ENCODE results near the gene NEO1.

NEO1 gene

DNA sequence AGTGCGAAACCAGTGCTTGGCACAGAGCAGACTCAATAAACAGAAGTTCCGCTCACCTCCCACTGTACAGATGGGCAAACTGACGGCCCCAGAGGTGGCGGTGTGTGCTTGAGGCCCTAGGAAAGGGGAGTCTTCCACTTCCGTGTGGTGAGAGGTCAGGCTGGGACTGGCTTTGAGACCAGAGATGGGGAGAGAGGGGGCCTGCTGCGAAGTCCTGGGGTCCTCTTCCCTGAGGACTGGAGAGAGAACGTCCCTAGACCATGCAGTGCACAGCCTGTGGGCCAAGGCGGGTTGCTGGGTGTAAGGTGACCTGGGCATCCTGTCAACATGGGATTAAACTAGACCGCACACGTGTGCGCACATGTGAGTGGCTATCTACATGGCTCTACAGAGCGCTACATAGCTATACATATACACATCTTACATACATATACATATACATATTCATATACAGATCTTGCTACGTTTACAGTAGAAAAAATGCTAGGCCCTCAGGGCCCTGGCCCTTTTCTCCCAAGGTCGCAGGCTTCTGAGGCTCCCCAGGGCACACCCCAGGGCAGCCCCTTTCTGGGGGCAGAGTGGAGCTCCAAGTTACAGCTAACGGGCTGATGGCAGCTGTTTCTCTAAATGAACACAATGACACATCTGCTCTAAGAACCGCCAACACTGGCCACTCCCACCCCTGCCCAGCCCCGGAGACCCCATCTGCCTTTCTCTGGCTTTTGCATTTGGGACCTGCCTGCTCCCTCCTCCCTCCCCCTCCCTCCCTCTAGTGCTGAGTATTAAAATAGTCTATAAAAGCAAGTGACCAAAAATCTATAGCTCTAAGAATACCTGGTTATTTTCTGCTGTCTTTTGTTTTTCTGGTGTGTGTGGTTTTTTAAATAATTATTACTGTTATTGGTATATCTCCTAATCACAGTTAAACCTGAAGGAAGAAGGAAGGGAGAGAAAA is 269.5 kb downstream of the NEO1 start:
- ATAC-seq, result no peak

DNA sequence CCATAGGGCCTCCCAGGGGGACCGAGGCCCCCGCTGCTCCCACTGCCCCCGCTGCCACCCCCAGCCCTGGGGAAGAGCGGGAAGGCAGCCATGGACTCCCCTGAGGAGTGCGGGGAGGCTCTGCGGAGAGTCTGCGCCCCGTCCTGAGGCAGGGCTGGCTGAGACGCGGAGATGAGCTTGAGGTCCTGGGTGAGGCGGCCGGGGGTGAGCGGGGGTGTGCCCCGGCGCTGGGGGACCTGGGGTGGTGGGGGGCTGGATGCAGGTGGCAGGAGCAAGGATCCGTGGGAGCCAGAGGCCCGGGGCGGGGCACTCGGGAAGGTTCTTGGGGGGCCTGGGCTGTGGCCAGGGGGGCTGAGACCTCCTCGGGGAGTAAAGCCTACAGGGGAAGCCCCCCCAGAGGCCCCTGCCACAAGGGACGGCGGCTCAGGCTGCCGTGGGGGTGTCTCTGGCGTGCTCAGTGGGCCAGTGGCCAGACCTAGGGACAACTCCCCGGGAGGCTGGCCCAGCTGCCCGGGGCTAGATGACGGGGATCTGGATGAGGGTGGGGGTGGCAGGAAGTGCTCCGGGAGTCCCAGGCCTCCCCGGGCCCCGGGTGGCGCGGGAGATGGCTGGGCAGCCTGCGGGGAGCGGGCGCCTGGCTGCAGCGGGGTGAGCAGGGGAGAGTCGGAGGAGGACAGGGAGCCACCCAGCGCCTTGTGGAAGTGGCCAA is 270.6 kb downstream of the NEO1 start:
- TF ChIP-seq, protein P1, sequence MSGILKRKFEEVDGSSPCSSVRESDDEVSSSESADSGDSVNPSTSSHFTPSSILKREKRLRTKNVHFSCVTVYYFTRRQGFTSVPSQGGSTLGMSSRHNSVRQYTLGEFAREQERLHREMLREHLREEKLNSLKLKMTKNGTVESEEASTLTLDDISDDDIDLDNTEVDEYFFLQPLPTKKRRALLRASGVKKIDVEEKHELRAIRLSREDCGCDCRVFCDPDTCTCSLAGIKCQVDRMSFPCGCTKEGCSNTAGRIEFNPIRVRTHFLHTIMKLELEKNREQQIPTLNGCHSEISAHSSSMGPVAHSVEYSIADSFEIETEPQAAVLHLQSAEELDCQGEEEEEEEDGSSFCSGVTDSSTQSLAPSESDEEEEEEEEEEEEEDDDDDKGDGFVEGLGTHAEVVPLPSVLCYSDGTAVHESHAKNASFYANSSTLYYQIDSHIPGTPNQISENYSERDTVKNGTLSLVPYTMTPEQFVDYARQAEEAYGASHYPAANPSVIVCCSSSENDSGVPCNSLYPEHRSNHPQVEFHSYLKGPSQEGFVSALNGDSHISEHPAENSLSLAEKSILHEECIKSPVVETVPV (CRISPR knock-in tag; IDR thresholded peaks at IDR 0.05), result no peak
- TF ChIP-seq, protein P2, sequence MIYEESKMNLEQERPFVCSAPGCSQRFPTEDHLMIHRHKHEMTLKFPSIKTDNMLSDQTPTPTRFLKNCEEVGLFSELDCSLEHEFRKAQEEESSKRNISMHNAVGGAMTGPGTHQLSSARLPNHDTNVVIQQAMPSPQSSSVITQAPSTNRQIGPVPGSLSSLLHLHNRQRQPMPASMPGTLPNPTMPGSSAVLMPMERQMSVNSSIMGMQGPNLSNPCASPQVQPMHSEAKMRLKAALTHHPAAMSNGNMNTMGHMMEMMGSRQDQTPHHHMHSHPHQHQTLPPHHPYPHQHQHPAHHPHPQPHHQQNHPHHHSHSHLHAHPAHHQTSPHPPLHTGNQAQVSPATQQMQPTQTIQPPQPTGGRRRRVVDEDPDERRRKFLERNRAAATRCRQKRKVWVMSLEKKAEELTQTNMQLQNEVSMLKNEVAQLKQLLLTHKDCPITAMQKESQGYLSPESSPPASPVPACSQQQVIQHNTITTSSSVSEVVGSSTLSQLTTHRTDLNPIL (CRISPR knock-in tag; IDR thresholded peaks at IDR 0.05; ENCODE audit: low read depth), result no peak
- TF ChIP-seq ZNF565 (CRISPR knock-in tag; conservative IDR thresholded peaks at IDR 0.05; ENCODE audit: low read depth), result no peak
- TF ChIP-seq CSDC2 (CRISPR knock-in tag; IDR thresholded peaks at IDR 0.05), result no peak
- TF ChIP-seq SNAI2 (CRISPR knock-in tag; IDR thresholded peaks at IDR 0.05), result no peak
- TF ChIP-seq PPARA (CRISPR knock-in tag; IDR thresholded peaks at IDR 0.05; ENCODE audit: borderline replicate concordance), result no peak
- TF ChIP-seq ZNF70 (CRISPR knock-in tag; IDR thresholded peaks at IDR 0.05), result no peak
- no peak for TF ChIP-seq ESRRG (CRISPR knock-in tag; IDR thresholded peaks at IDR 0.05)
- no peak for TF ChIP-seq ZFP30 (CRISPR knock-in tag; IDR thresholded peaks at IDR 0.05)
- TF ChIP-seq OSR1 (CRISPR knock-in tag; IDR thresholded peaks at IDR 0.05), result no peak
- TF ChIP-seq, protein P3, sequence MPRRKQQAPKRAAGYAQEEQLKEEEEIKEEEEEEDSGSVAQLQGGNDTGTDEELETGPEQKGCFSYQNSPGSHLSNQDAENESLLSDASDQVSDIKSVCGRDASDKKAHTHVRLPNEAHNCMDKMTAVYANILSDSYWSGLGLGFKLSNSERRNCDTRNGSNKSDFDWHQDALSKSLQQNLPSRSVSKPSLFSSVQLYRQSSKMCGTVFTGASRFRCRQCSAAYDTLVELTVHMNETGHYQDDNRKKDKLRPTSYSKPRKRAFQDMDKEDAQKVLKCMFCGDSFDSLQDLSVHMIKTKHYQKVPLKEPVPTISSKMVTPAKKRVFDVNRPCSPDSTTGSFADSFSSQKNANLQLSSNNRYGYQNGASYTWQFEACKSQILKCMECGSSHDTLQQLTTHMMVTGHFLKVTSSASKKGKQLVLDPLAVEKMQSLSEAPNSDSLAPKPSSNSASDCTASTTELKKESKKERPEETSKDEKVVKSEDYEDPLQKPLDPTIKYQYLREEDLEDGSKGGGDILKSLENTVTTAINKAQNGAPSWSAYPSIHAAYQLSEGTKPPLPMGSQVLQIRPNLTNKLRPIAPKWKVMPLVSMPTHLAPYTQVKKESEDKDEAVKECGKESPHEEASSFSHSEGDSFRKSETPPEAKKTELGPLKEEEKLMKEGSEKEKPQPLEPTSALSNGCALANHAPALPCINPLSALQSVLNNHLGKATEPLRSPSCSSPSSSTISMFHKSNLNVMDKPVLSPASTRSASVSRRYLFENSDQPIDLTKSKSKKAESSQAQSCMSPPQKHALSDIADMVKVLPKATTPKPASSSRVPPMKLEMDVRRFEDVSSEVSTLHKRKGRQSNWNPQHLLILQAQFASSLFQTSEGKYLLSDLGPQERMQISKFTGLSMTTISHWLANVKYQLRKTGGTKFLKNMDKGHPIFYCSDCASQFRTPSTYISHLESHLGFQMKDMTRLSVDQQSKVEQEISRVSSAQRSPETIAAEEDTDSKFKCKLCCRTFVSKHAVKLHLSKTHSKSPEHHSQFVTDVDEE (CRISPR knock-in tag; IDR thresholded peaks at IDR 0.05), result no peak
- TF ChIP-seq ZFP3 (CRISPR knock-in tag; IDR thresholded peaks at IDR 0.05), result no peak
- ATAC-seq, result no peak

More for the DNA sequence above, 269.5 kb downstream of the NEO1 start:
- TF ChIP-seq, protein P4, sequence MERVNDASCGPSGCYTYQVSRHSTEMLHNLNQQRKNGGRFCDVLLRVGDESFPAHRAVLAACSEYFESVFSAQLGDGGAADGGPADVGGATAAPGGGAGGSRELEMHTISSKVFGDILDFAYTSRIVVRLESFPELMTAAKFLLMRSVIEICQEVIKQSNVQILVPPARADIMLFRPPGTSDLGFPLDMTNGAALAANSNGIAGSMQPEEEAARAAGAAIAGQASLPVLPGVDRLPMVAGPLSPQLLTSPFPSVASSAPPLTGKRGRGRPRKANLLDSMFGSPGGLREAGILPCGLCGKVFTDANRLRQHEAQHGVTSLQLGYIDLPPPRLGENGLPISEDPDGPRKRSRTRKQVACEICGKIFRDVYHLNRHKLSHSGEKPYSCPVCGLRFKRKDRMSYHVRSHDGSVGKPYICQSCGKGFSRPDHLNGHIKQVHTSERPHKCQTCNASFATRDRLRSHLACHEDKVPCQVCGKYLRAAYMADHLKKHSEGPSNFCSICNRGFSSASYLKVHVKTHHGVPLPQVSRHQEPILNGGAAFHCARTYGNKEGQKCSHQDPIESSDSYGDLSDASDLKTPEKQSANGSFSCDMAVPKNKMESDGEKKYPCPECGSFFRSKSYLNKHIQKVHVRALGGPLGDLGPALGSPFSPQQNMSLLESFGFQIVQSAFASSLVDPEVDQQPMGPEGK (CRISPR knock-in tag; IDR thresholded peaks at IDR 0.05; ENCODE audit: borderline replicate concordance), result no peak

DNA sequence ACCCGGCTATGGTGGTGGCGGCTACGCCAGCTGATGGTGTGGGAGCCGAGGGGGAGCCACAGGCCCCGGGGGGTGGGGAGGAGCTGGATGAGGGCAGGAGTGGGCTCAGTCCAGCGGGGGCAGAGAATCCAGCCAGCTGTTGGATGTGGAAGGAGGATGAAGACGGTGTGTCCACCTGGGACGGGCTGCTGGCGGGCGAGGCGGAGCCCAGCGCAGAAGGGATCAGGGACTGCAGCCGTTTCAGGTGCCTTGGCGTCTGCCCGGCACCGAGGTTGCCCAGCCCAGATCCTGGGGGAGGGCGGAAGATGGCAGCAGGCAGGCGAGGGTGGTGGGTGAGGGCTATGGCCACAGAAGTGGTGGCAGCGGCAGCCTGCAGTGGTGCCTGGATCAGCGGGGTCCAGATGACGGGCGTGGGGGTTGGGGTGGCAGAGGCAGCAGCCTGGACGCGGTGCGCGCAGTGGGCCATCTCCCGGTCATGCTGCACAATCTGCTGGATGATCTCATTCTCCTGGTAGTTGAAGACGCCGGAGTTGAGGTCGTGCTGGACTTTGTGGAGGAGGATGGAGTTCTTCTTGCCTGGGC is 271.2 kb downstream of the NEO1 start:
- TF ChIP-seq BACH2 (CRISPR knock-in tag; IDR thresholded peaks at IDR 0.05; ENCODE audit: borderline replicate concordance) (no peak), CSDC2 (CRISPR knock-in tag; IDR thresholded peaks at IDR 0.05) (no peak), ZNF8 (CRISPR knock-in tag; IDR thresholded peaks at IDR 0.05) (no peak), ZC3H10 (CRISPR knock-in tag; IDR thresholded peaks at IDR 0.05) (no peak), RARB (CRISPR knock-in tag; IDR thresholded peaks at IDR 0.05) (no peak), TOX (CRISPR knock-in tag; IDR thresholded peaks at IDR 0.05; ENCODE audit: borderline replicate concordance) (no peak)
- TF ChIP-seq, protein P1 (CRISPR knock-in tag; IDR thresholded peaks at IDR 0.05), result no peak
- no peak for ATAC-seq
